ENCODE measurements around the gene SECISBP2. TPM values are rescaled to one million over a fixed set of nuclear protein-coding genes. Genes with fewer than 3 reads are reported as not detected.

SECISBP2 gene
- total and polyA plus RNA-seq, 2 of the 13 experiments (the other 11 are each of a cell fraction or from before 2014, with no cell fraction given) = 32.4 to 38.0 TPM

GRCh38 chr9:89350988-89351557, 32.8 kb downstream of the SECISBP2 start (continued):
- TF ChIP-seq GFI1 (CRISPR knock-in tag; IDR thresholded peaks at IDR 0.05; ENCODE audit: borderline replicate concordance) (peak; percentile 43; the same call in 1 of the 2 replicates), SMAD3 (CRISPR knock-in tag; IDR thresholded peaks at IDR 0.05) (peak; percentile 66; the same call in 1 of the 2 replicates), KDM5B (CRISPR knock-in tag; IDR thresholded peaks at IDR 0.05; ENCODE audit: borderline replicate concordance) (no peak), NCOA2 (CRISPR knock-in tag; IDR thresholded peaks at IDR 0.05) (peak; percentile 85), SOX13 (IDR thresholded peaks at IDR 0.05) (peak; percentile 86), SOX13 (CRISPR knock-in tag; conservative IDR thresholded peaks at IDR 0.05 in 1 of 2, IDR thresholded peaks at IDR 0.05 in 1 of 2) (peak in 1 of 2 experiments; percentile 96; a peak in 2 of 4 replicates), CEBPZ (IDR thresholded peaks at IDR 0.05; ENCODE audit: low read length) (no peak), POLR2G (IDR thresholded peaks at IDR 0.05; ENCODE audit: low read depth, low read length) (no peak), SMARCE1 (IDR thresholded peaks at IDR 0.05; ENCODE audit: borderline replicate concordance) (no peak), NFE2L2 (IDR thresholded peaks at IDR 0.05; ENCODE audit: low read length) (no peak), REL (CRISPR knock-in tag; conservative IDR thresholded peaks at IDR 0.05) (no peak), ERF (CRISPR knock-in tag; IDR thresholded peaks at IDR 0.05) (peak; percentile 69; the same call in 1 of the 2 replicates), ZNF564 (CRISPR knock-in tag; IDR thresholded peaks at IDR 0.05) (no peak), SALL2 (CRISPR knock-in tag; IDR thresholded peaks at IDR 0.05) (no peak), NFIB (CRISPR knock-in tag; IDR thresholded peaks at IDR 0.05; ENCODE audit: borderline replicate concordance) (no peak), KDM3A (CRISPR knock-in tag; IDR thresholded peaks at IDR 0.05; ENCODE audit: low read depth) (no peak; the same call in 1 of the 2 replicates), ATRX (CRISPR knock-in tag; IDR thresholded peaks at IDR 0.05; ENCODE audit: borderline replicate concordance) (no peak), ZNF224 (CRISPR knock-in tag; IDR thresholded peaks at IDR 0.05) (no peak), ZNF317 (CRISPR knock-in tag; IDR thresholded peaks at IDR 0.05) (no peak), ZNF124 (CRISPR knock-in tag; IDR thresholded peaks at IDR 0.05) (no peak), USF2 (IDR thresholded peaks at IDR 0.05; ENCODE audit: low read depth, low read length) (no peak), USF2 (CRISPR knock-in tag; IDR thresholded peaks at IDR 0.05; ENCODE audit: borderline replicate concordance) (no peak), GLI4 (CRISPR knock-in tag; IDR thresholded peaks at IDR 0.05; ENCODE audit: borderline replicate concordance) (no peak), SP4 (CRISPR knock-in tag; IDR thresholded peaks at IDR 0.05) (no peak), PHF21A (CRISPR knock-in tag; IDR thresholded peaks at IDR 0.05) (peak; percentile 86), NFIC (IDR thresholded peaks at IDR 0.05; ENCODE audit: low read length) (peak; percentile 47; the same call in 1 of the 2 replicates), ZNF670 (CRISPR knock-in tag; IDR thresholded peaks at IDR 0.05; ENCODE audit: borderline replicate concordance) (no peak)
- TF ChIP-seq, protein P1, sequence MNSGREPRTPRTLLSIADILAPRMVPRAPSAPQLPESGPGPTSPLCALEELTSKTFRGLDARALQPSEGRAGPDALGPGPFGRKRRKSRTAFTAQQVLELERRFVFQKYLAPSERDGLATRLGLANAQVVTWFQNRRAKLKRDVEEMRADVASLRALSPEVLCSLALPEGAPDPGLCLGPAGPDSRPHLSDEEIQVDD (CRISPR knock-in tag; IDR thresholded peaks at IDR 0.05; ENCODE audit: borderline replicate concordance) = no peak
